HG03025 (cell line): Measurements from ENCODE around the gene C19orf67.
"Not testable (repeated sequence)": the region's sequence is repeated elsewhere in the genome, so short reads cannot be mapped to it uniquely, and the experiment has no call there.

Experiments used
- ATAC-seq: cut with Tn5 transposase; IDR thresholded peaks from one replicate; pipeline ENCODE4 v1.9.1; 2021; ENCODE audit warnings: mild to moderate bottlenecking, moderate library complexity; ENCODE audit not compliant: unreplicated experiment, low FRiP score

Gene C19orf67

DNA sequence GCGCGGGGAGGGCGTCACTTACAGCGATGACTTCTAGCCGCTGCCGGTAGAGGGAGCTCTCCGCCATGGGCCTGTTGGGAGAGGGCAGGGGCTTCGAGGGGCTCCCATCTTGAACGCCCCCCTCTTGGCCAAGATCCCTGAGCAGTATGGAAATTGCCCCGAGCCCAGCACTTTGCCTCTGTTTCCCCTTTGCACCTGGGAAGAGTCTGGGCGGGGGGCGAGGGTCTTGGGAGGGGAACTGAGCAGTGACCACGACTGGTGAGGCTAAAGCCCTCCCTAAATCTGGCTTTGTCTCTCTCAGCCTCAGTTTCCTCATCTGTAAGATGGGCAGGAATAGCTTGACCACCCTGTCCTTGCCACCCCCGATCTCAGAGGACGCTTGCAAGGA is 26.5 kb downstream of the C19orf67 start:
- no peak for ATAC-seq

- ATAC-seq, result no peak
Measured at GRCh38 chr19:14058182-14059092, 27.1 kb downstream of the C19orf67 start.

DNA sequence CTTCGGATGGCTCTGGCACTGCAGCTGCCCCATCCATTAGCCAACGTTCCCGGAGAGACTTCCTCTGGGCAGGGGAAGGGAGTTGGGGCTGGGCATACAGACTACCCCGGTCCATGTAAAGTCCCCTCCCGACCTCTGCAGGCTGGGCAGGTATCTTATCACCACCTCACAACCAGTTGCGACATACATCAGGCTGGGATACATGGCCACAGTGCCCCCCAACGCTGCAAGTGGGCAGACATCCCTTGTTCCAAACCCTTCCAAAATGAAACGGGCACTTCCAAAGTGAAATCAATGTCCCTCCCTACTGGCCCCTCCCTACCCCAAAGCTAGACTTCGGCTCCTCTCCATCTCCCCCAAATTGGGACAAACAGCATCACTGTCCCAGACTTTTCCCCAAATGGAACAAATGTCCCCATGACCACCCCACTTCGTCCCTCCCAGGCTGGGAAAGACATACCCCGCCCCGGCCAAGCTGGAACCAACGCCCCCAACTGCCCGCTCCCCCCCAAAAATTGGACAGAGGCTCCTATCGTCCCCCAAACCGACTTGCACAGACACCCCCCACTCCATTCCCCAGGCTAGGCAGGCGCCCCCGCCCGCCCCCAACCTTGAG is 28.7 kb downstream of the C19orf67 start:
- no peak for ATAC-seq

GRCh38 chr19:14056069-14056666 is 29.4 kb downstream of the C19orf67 start:
- no peak for ATAC-seq

GRCh38 chr19:14055396-14055795 is 30.2 kb downstream of the C19orf67 start:
- no peak for ATAC-seq

DNA sequence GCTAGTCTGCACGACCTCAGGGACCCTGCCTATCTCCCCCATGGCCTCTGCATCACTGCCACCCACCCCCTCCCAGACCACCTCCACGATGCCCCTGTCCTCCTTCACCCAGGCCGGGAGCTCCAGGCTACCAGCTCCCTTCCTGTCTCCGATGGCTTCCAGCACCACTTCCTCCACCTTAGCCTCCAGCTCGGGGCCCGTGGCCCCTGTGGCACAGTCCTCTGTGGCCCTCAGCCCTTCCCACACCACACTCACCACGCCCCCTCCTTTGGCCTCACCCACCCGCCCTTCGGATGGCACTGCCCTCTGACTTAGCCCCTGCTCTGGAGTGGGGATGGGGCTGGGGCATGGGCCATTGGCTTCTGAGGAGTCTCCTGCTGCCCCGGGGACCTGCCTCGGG is 30.9 kb downstream of the C19orf67 start:
- no peak for ATAC-seq

DNA sequence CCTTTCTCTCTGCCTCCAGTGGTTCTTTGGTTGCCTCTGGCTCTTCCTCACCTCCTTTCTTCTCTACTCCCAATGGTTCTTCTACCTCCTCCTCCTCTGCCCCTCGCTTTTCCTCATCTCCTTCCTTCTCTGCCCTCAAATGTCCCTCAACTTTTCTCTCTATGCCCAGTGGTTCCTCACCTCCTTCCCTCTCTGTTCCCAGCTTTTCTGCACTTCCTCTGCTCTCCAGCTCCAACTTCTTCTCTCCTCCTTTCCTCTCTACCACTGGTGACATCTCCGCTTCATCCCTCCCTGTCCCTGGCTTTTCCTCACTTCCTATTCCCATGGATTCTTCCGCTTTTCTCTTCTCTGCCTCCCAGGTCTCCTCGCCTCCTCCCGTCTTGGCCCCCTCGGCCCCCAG is 31.5 kb downstream of the C19orf67 start:
- no peak for ATAC-seq

GRCh38 chr19:14053500-14053899 is 32.1 kb downstream of the C19orf67 start:
- ATAC-seq, result no peak

DNA sequence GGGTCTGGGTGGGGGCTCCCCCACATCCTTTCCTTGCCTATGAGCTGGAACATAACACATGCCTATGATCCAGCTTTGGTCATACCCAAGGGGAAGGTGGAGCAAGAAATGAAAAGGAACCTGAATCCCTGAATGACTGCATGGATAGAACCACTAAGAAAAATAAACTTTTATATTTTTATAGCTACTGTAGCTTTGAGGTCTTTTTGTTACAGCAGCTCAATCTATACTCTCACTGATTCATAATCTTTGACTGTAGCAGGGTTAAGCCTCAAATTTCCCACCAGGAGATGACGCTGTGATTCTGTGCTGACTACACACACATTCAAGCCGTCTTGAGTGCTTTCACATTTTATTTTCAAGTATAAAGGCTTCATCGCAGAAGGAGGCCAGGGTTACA is 32.6 kb downstream of the C19orf67 start:
- no peak for ATAC-seq

- ATAC-seq, result no peak
Measured at GRCh38 chr19:14052470-14052869, 33.1 kb downstream of the C19orf67 start.

GRCh38 chr19:14051980-14052379 is 33.6 kb downstream of the C19orf67 start:
- no peak for ATAC-seq

GRCh38 chr19:14050961-14051360 is 34.6 kb downstream of the C19orf67 start:
- not testable (repeated sequence) for ATAC-seq

- no peak for ATAC-seq
Measured at GRCh38 chr19:14050512-14050911, 35.1 kb downstream of the C19orf67 start.

DNA sequence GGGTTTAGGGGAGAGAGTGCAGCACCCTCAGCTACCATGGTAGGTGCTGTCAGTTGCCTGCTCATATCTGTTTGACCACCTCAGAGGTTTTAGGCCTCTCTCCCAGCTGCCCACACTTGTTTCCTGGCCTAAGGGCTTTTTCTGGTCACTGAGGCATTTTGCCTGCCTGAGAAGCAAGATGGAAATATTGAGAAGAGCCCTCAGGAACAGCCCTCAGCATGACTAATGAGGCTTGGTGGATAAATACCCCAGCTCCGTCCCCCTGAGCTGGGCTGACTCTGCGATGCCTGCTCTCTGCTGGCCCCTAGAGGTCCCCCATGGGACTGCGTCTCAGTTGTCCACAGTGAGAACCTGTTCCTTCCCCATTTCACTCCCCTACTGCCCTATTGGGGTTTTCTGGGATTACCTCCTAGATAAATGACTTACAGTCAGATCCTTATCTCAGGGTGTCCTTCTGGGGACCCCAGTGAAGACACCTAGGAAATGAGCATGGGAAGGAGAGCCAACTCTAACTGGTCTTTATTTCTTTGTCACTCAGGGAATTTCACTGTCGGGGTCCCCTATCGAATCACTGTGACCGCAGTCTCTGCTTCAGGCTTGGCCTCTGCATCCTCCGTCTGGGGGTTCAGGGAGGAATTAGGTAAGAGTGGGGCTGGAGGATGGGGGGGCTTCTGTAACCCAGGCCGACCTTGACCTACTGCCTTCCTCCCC is 37.0 kb downstream of the C19orf67 start:
- ATAC-seq, result no peak

DNA sequence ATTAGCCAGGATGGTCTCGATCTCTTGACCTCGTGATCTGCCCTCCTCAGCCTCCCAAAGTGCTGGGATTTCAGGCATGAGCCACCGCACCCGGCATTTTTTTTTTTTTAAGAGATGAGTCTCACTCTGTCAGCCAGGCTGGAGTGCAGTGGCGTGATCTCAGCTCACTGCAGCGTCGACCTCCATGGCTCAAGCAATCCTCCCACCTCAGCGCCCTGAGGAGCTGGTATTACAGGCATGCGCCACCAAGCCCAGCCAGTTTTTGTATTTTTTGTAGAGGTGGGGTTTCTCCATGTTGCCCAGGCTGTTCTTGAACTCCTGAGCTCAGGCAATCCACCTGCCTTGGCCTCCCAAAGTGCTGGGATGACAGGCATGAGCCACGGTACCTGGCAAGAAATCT is 37.7 kb downstream of the C19orf67 start:
- not testable (repeated sequence) for ATAC-seq

- not testable (repeated sequence) for ATAC-seq
Measured at GRCh38 chr19:14042659-14043608, 42.6 kb downstream of the C19orf67 start.

DNA sequence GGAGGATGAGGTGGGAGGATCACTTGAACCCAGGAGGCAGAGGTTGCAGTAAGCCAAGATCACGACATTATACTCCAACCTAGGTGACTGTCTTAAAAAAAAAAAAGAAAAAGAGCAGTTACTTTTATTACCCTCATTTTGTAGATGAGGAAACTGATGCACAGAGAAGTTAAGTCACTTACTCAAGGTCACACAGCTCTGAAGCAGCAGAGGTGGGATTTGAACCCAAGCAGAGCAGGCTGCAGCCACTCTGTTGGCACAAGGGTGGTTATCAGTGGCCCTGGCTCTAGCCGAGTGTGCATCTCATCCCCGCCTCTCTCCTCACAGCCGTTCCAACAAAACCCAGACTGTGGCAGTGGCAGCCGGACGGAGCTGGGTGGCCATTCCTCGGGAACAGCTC is 46.4 kb downstream of the C19orf67 start:
- ATAC-seq, result no peak

DNA sequence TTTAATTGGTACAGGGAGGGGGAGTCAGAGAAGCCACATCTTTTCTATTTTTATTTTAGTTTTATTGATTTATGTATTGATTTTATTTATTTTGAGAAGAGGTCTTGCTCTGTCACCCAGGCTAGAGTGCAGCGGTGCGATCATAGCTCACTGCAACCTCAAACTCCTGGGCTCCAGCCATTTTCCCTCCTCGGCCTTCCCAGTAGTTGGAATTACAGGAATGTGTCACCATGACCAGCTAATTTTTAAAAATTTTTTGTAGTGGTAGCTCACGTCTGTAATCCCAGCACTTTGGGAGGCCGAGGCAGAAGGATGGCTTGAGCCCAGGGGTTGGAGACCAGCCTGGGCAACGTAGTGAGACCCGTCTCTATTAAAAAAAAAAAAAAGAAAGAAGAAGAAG is 49.9 kb downstream of the C19orf67 start:
- no peak for ATAC-seq

- ATAC-seq, result not testable (repeated sequence)
Measured at GRCh38 chr19:14035159-14035558, 50.4 kb downstream of the C19orf67 start.

DNA sequence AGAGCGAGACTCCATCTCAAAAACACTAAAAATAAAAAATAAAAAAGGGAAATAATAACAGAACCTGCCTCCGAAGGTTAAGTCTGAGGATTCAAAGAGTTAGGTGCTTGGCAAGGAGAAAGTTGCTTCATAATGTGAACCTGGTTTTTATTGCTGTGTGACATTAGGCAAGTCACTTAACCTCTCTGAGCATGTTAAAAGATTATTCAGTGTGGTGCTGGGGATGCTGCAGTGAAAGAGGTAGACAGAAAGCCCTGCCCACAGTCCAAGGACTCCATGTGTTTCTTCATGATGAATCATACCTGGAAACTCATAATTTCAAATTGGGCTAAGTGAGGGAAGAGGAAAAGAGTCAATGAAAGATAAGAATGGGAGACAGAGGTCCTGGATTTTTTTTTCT is 51.6 kb downstream of the C19orf67 start:
- ATAC-seq, result no peak
